HepG2 (cell line): ENCODE measurements around the gene JOSD1. TPM values are rescaled to one million over a fixed set of nuclear protein-coding genes. Genes with fewer than 3 reads are reported as not detected.

Source experiments
- AFF4 ChIP-seq: sonication (generic); formaldehyde crosslinking; IDR thresholded peaks from 2 replicates; pipeline ENCODE4 v1.4.0; 2020; ENCODE audit warnings: missing genetic modification reagents
- ARID2 ChIP-seq: sonication (generic); formaldehyde crosslinking; IDR thresholded peaks from 2 replicates; pipeline ENCODE4 v1.8.1; 2022; ENCODE audit warnings: mild to moderate bottlenecking, missing genetic modification reagents, borderline replicate concordance
- CCDC6 ChIP-seq: sonication (generic); formaldehyde crosslinking; IDR thresholded peaks from 2 replicates; pipeline ENCODE4 v1.8.1; 2022; ENCODE audit warnings: mild to moderate bottlenecking, missing genetic modification reagents, moderate library complexity
- DRAP1 ChIP-seq: IDR thresholded peaks from 2 replicates; pipeline ENCODE4 v1.6.1; 2016; ENCODE audit warnings: missing genetic modification reagents, missing compliant biosample characterization
- E2F5 ChIP-seq: sonication (generic); formaldehyde crosslinking; conservative IDR thresholded peaks from 2 replicates; pipeline ENCODE4 v1.4.0; 2020; ENCODE audit warnings: missing genetic modification reagents
- ELF1 ChIP-seq: sonication (generic); formaldehyde crosslinking; IDR thresholded peaks from 2 replicates; pipeline ENCODE4 v1.4.0; 2020; ENCODE audit warnings: missing genetic modification reagents
- FOSL2 ChIP-seq: sonication (generic); formaldehyde crosslinking; IDR thresholded peaks from 2 replicates; pipeline ENCODE4 v1.4.0; 2020; ENCODE audit warnings: missing genetic modification reagents
- GLMP ChIP-seq: sonication (generic); formaldehyde crosslinking; IDR thresholded peaks from 2 replicates; pipeline ENCODE4 v1.9.0; 2021; ENCODE audit warnings: missing genetic modification reagents, mild to moderate bottlenecking, borderline replicate concordance
- GPN1 ChIP-seq: sonication (generic); formaldehyde crosslinking; IDR thresholded peaks from 2 replicates; pipeline ENCODE4 v1.5.1; 2020; ENCODE audit warnings: missing genetic modification reagents, borderline replicate concordance
- MED13 ChIP-seq: sonication (generic); formaldehyde crosslinking; IDR thresholded peaks from 2 replicates; pipeline ENCODE4 v1.5.0; 2020; ENCODE audit warnings: missing genetic modification reagents
- NR2F6 ChIP-seq, 2 experiments: IDR thresholded peaks; 2 replicates each; pipeline ENCODE4 v1.6.1; 2016; ENCODE audit warnings: antibody characterized with exemption in 1 of 2, mild to moderate bottlenecking in 1 of 2
- RFXAP ChIP-seq: sonication (generic); formaldehyde crosslinking; IDR thresholded peaks from 2 replicates; pipeline ENCODE4 v1.4.0; 2020; ENCODE audit warnings: missing genetic modification reagents, borderline replicate concordance
- ZBTB20 ChIP-seq: sonication (generic); formaldehyde crosslinking; IDR thresholded peaks from 2 replicates; pipeline ENCODE4 v1.8.1; 2023; ENCODE audit warnings: missing genetic modification reagents, low read depth, mild to moderate bottlenecking, borderline replicate concordance
- ZC3H13 ChIP-seq: sonication (generic); formaldehyde crosslinking; IDR thresholded peaks from 2 replicates; pipeline ENCODE4 v1.8.1; 2023; ENCODE audit warnings: mild to moderate bottlenecking, missing genetic modification reagents, moderate library complexity
- ZFAT ChIP-seq: sonication (generic); formaldehyde crosslinking; conservative IDR thresholded peaks from 2 replicates; pipeline ENCODE4 v1.8.1; 2023; ENCODE audit warnings: missing genetic modification reagents, inconsistent platforms
- ZFY ChIP-seq: sonication (generic); formaldehyde crosslinking; IDR thresholded peaks from 2 replicates; pipeline ENCODE4 v1.4.0; 2020; ENCODE audit warnings: missing genetic modification reagents
- ZNF333 ChIP-seq: sonication (generic); formaldehyde crosslinking; IDR thresholded peaks from 2 replicates; pipeline ENCODE4 v1.4.0; 2020; ENCODE audit warnings: mild to moderate bottlenecking, missing genetic modification reagents, borderline replicate concordance
- ZNF468 ChIP-seq: sonication (generic); formaldehyde crosslinking; IDR thresholded peaks from 2 replicates; pipeline ENCODE4 v1.8.0; 2022; ENCODE audit warnings: mild to moderate bottlenecking, moderate library complexity, missing genetic modification reagents
- ZNF513 ChIP-seq: sonication (generic); formaldehyde crosslinking; conservative IDR thresholded peaks from 2 replicates; pipeline ENCODE4 v1.5.0; 2020; ENCODE audit warnings: missing genetic modification reagents
- ZNF576 ChIP-seq: sonication (generic); formaldehyde crosslinking; IDR thresholded peaks from 2 replicates; pipeline ENCODE4 v1.4.0; 2020; ENCODE audit warnings: mild to moderate bottlenecking, missing genetic modification reagents
- ZNF639 ChIP-seq: conservative IDR thresholded peaks from 2 replicates; pipeline ENCODE4 v1.6.1; 2018; ENCODE audit warnings: missing genetic modification reagents
- ZNF709 ChIP-seq: sonication (generic); formaldehyde crosslinking; IDR thresholded peaks from 2 replicates; pipeline ENCODE4 v1.5.0; 2020; ENCODE audit warnings: mild to moderate bottlenecking, missing genetic modification reagents
- polyA plus RNA-seq, 8 experiments: library from polyadenylated mRNA; depleted of rRNA in 3 of 8; stranded (reverse) in 7 of 8; unstranded in 1 of 8; fragments of >200 nt; fragmentation: Illumina TruSeq in 4 of 8; extraction: Trizol in 4 of 8; gene quantifications; 2 replicates each; pipeline versions ENCODE4 v1.2.1 to v1.2.3, GENCODE V29; 2011 to 2016; ENCODE audit warnings: low read depth in 4 of 8, missing spikeins in 1 of 8, mixed read lengths in 1 of 8; ENCODE audit not compliant: insufficient read depth in 1 of 8
- total RNA-seq, 5 experiments: library from RNA; depleted of rRNA; stranded (reverse); fragments of >200 nt; fragmentation: Illumina TruSeq; extraction: Trizol; gene quantifications; 2 replicates each; pipeline ENCODE4 v1.2.3, GENCODE V29; 2016; ENCODE audit warnings: low read depth in 1 of 5

Gene JOSD1
- total and polyA plus RNA-seq, 2 of the 13 experiments (the other 11 are each of a cell fraction or from before 2014, with no cell fraction given), result 31.7 to 38.4 TPM

- TF ChIP-seq DRAP1 (CRISPR knock-in tag) (no peak), RFXAP (CRISPR knock-in tag) (no peak), ARID2 (CRISPR knock-in tag) (no peak), ELF1 (peak; percentile 64), ZC3H13 (CRISPR knock-in tag) (no peak), MED13 (no peak), NR2F6 (IDR thresholded peaks at IDR 0.05) (no peak), NR2F6 (CRISPR knock-in tag; IDR thresholded peaks at IDR 0.05) (0 out of 2 replicates have a peak, but pooled peaks have one; percentile 28), ZBTB20 (CRISPR knock-in tag) (0 out of 2 replicates have a peak, but pooled peaks have one; percentile 24), ZNF639 (CRISPR knock-in tag) (no peak), GPN1 (CRISPR knock-in tag) (no peak), FOSL2 (CRISPR knock-in tag) (peak; percentile 97), ZNF513 (CRISPR knock-in tag) (no peak), GLMP (CRISPR knock-in tag) (no peak), ZFAT (CRISPR knock-in tag) (no peak), CCDC6 (CRISPR knock-in tag) (no peak), ZNF576 (CRISPR knock-in tag) (no peak), AFF4 (CRISPR knock-in tag) (no peak), ZNF333 (CRISPR knock-in tag) (no peak), ZNF468 (no peak), ZNF709 (CRISPR knock-in tag) (no peak), ZFY (no peak), E2F5 (CRISPR knock-in tag) (no peak)
These were observed 6.6 kb upstream of the JOSD1 start (continued) for GRCh38 chr22:38707346-38707745.
